H9 (cell line): ENCODE data around the gene HYDIN. TPM values are rescaled to one million over a fixed set of nuclear protein-coding genes. Genes with fewer than 3 reads are reported as not detected.
A peak's percentile ranks its signal among the peaks of the same experiment; 100 is the strongest.

Experiments used
- DNase-seq: peaks from one replicate; pipeline ENCODE4 v3.0.0-alpha.2; 2017
- H2AFZ ChIP-seq: one replicate; pipeline ENCODE4 v1.6.1; 2013; ENCODE audit warnings: mild to moderate bottlenecking, low read length, control low read depth, moderate library complexity
- H2AK5ac ChIP-seq: 2 replicates; pipeline ENCODE4 v1.6.1; 2013; ENCODE audit warnings: low read length, control low read depth, mixed read lengths; ENCODE audit not compliant: insufficient read length
- H2BK120ac ChIP-seq: one replicate; pipeline ENCODE4 v1.6.1; 2013; ENCODE audit warnings: low read depth, mild to moderate bottlenecking, low read length, control low read depth, inconsistent platforms; ENCODE audit not compliant: poor library complexity, severe bottlenecking
- H2BK12ac ChIP-seq: 2 replicates; pipeline ENCODE4 v1.6.1; 2013; ENCODE audit warnings: low read length, control low read depth, mixed read lengths, low read depth; ENCODE audit not compliant: insufficient read length
- H2BK15ac ChIP-seq: 2 replicates; pipeline ENCODE4 v1.6.1; 2013; ENCODE audit warnings: low read depth, low read length, control low read depth
- H2BK20ac ChIP-seq: one replicate; pipeline ENCODE4 v1.6.1; 2013; ENCODE audit warnings: low read depth, mild to moderate bottlenecking, low read length, control low read depth, inconsistent platforms; ENCODE audit not compliant: poor library complexity, severe bottlenecking
- H2BK5ac ChIP-seq: 2 replicates; pipeline ENCODE4 v1.6.1; 2013; ENCODE audit warnings: low read length, control low read depth, mixed read lengths; ENCODE audit not compliant: insufficient read length
- H3K14ac ChIP-seq: 2 replicates; pipeline ENCODE4 v1.6.1; 2013; ENCODE audit warnings: low read length, control low read depth; ENCODE audit not compliant: insufficient read depth
- H3K18ac ChIP-seq: 2 replicates; pipeline ENCODE4 v1.6.1; 2013; ENCODE audit warnings: low read depth, mild to moderate bottlenecking, mixed read lengths, low read length, control low read depth; ENCODE audit not compliant: insufficient read length
- H3K23ac ChIP-seq: 2 replicates; pipeline ENCODE4 v1.6.1; 2013; ENCODE audit warnings: low read length, control low read depth, mixed read lengths, low read depth; ENCODE audit not compliant: insufficient read length
- H3K23me2 ChIP-seq: 2 replicates; pipeline ENCODE4 v1.6.1; 2013; ENCODE audit warnings: low read depth, mild to moderate bottlenecking, mixed read lengths, low read length, control low read depth; ENCODE audit not compliant: insufficient read length, poor library complexity, severe bottlenecking
- H3K27ac ChIP-seq: 2 replicates; pipeline ENCODE4 v1.5.1; 2013; ENCODE audit warnings: low read length, control low read depth, mixed read lengths, low read depth; ENCODE audit not compliant: insufficient read length
- H3K27me3 ChIP-seq: 2 replicates; pipeline ENCODE4 v1.6.1; 2013; ENCODE audit warnings: low read length, control low read depth, inconsistent platforms; ENCODE audit not compliant: insufficient read depth
- H3K4ac ChIP-seq: 2 replicates; pipeline ENCODE4 v1.6.1; 2013; ENCODE audit warnings: low read depth, mild to moderate bottlenecking, control low read depth, inconsistent platforms, low read length, moderate library complexity
- H3K4me1 ChIP-seq: 2 replicates; pipeline ENCODE4 v1.6.1; 2013; ENCODE audit warnings: low read length, control low read depth, inconsistent platforms; ENCODE audit not compliant: insufficient read depth
- H3K4me2 ChIP-seq: 2 replicates; pipeline ENCODE4 v1.6.1; 2013; ENCODE audit warnings: low read length, control low read depth, mixed read lengths; ENCODE audit not compliant: insufficient read length, insufficient read depth
- H3K56ac ChIP-seq: 2 replicates; pipeline ENCODE4 v1.6.1; 2013; ENCODE audit warnings: low read depth, mild to moderate bottlenecking, mixed read lengths, low read length, control low read depth; ENCODE audit not compliant: insufficient read length
- H3K79me1 ChIP-seq: 2 replicates; pipeline ENCODE4 v1.6.1; 2013; ENCODE audit warnings: low read depth, mild to moderate bottlenecking, moderate library complexity, low read length, control low read depth, inconsistent platforms; ENCODE audit not compliant: insufficient read depth, poor library complexity, severe bottlenecking
- H3K79me2 ChIP-seq: 2 replicates; pipeline ENCODE4 v1.6.1; 2013; ENCODE audit warnings: low read length, control low read depth, inconsistent platforms; ENCODE audit not compliant: insufficient read depth
- H3K9ac ChIP-seq: 2 replicates; pipeline ENCODE4 v1.6.1; 2013; ENCODE audit warnings: low read length, control low read depth, mixed read lengths; ENCODE audit not compliant: insufficient read length; ENCODE audit errors: extremely low read depth
- H3K9me3 ChIP-seq: one replicate; pipeline ENCODE4 v1.6.1; 2013; ENCODE audit warnings: low read depth, low read length, inconsistent platforms; ENCODE audit not compliant: control insufficient read depth
- H3T11ph ChIP-seq: one replicate; pipeline ENCODE4 v1.6.1; 2013; ENCODE audit warnings: mild to moderate bottlenecking, low read length, control low read depth, inconsistent platforms
- H4K20me1 ChIP-seq: one replicate; pipeline ENCODE4 v1.6.1; 2013; ENCODE audit not compliant: control insufficient read depth, insufficient read length, insufficient read depth
- H4K5ac ChIP-seq: 2 replicates; pipeline ENCODE4 v1.6.1; 2013; ENCODE audit warnings: low read depth, mild to moderate bottlenecking, mixed read lengths, low read length, control low read depth; ENCODE audit not compliant: insufficient read length
- H4K8ac ChIP-seq: replicated peaks from 2 replicates; pipeline ENCODE4 v1.6.1; 2013; ENCODE audit warnings: low read length, control low read depth, mixed read lengths, low read depth; ENCODE audit not compliant: insufficient read length
- H4K91ac ChIP-seq: 2 replicates; pipeline ENCODE4 v1.6.1; 2013; ENCODE audit warnings: low read depth, mild to moderate bottlenecking, moderate library complexity, mixed read lengths, low read length, control low read depth; ENCODE audit not compliant: insufficient read length
- H3K27ac Mint-ChIP-seq, 3 experiments: 2 replicates in 2 of 3; 3 replicates in 1 of 3; pipeline ENCODE4 v1.8.0; 2020 to 2021; ENCODE audit warnings: mixed read lengths in 3 of 3, mild to moderate bottlenecking in 1 of 3, moderate library complexity in 1 of 3
- H3K27me3 Mint-ChIP-seq: 2 replicates; pipeline ENCODE4 v1.8.0; 2021; ENCODE audit warnings: low read depth, mild to moderate bottlenecking, moderate library complexity, mixed read lengths
- H3K36me3 Mint-ChIP-seq, 3 experiments: 2 replicates in 2 of 3; 3 replicates in 1 of 3; pipeline ENCODE4 v1.8.0; 2020 to 2021; ENCODE audit warnings: low read depth in 3 of 3, mixed read lengths in 3 of 3; ENCODE audit not compliant: insufficient read depth in 1 of 3
- H3K4me1 Mint-ChIP-seq, 2 experiments: 2 replicates each; pipeline ENCODE4 v1.8.0; 2020; ENCODE audit warnings: mixed read lengths in 2 of 2
- H3K4me3 Mint-ChIP-seq, 2 experiments: 2 replicates in 1 of 2; 3 replicates in 1 of 2; pipeline ENCODE4 v1.8.0; 2020 to 2021; ENCODE audit warnings: mild to moderate bottlenecking in 2 of 2, mixed read lengths in 2 of 2, moderate library complexity in 1 of 2
- H3K9me3 Mint-ChIP-seq, 2 experiments: 2 replicates in 1 of 2; 3 replicates in 1 of 2; pipeline ENCODE4 v1.8.0; 2020; ENCODE audit warnings: mild to moderate bottlenecking in 2 of 2, mixed read lengths in 2 of 2, moderate library complexity in 1 of 2
- CTCF ChIP-seq: fragments of 200-600 bp; sonication (generic); conservative IDR thresholded peaks from 3 replicates; pipeline ENCODE4 v1.8.0; 2021; ENCODE audit warnings: antibody characterized with exemption, mild to moderate bottlenecking
- WGBS: extraction: QIAGEN DNeasy Blood & Tissue Kit; methylation state at CpG from one replicate; pipeline ENCODE4 v1.1.7; 2013; ENCODE audit warnings: missing lambda C conversion rate, low lambda C conversion rate, mixed read lengths; ENCODE audit not compliant: insufficient read length; ENCODE audit errors: extremely low coverage; 5-methylcytosine and 5-hydroxymethylcytosine counted together
- total RNA-seq: library from RNA; stranded (reverse); gene quantifications from 2 replicates; pipeline ENCODE4 v1.2.1, GENCODE V29; 2021

Gene HYDIN
- total RNA-seq, 1 experiment from 2014 or later = 1.7 TPM

GRCh38 chr16:70770291-70770625 is 460.3 kb downstream of the HYDIN start:
- no peak overlapping the region for H3T11ph ChIP-seq
- no peak overlapping the region for H3K4me2 ChIP-seq
- H3K79me2 ChIP-seq = no peaks in the 10 kb centered on the region
- no peak overlapping the region for H4K5ac ChIP-seq
- H3K23me2 ChIP-seq = no peaks in the 10 kb centered on the region
- no peaks in the 10 kb centered on the region for H4K20me1 ChIP-seq
- H2BK20ac ChIP-seq = no peak overlapping the region
- H2BK12ac ChIP-seq = no peak overlapping the region
- H3K79me1 ChIP-seq = no peaks in the 10 kb centered on the region
- no peak overlapping the region for H3K23ac ChIP-seq
- H3K56ac ChIP-seq = no peak overlapping the region
- peak overlapping the region in 2 of 3 experiments; percentile 34 to 64; a peak in 2 of 7 replicates for H3K27ac Mint-ChIP-seq
- no peak overlapping the region for H3K27ac ChIP-seq
- H3K27me3 Mint-ChIP-seq = no peaks in the 10 kb centered on the region
- no peak overlapping the region for H3K4me3 Mint-ChIP-seq
- H4K91ac ChIP-seq = no peak overlapping the region
- H3K36me3 Mint-ChIP-seq = peaks cover 6 to 37% (median 18%) of the 10 kb centered on the region in 3 experiments; a peak in 6 of 7 replicates
- no peaks in the 10 kb centered on the region for H3K9me3 ChIP-seq
- no peak overlapping the region for H2BK15ac ChIP-seq
- no peak overlapping the region for H3K9ac ChIP-seq
- WGBS = no CpG with 5 or more reads among the region's 9 CpGs
- no peak overlapping the region for H2AFZ ChIP-seq
- TF ChIP-seq CTCF = no peak
- H2BK5ac ChIP-seq = no peak overlapping the region
- no peak overlapping the region for H2BK120ac ChIP-seq
- H3K9me3 Mint-ChIP-seq = no peaks in the 10 kb centered on the region
- no peak for DNase-seq
- H3K18ac ChIP-seq = no peak overlapping the region
- H3K4me1 ChIP-seq = no peaks in the 10 kb centered on the region
- no peak overlapping the region for H2AK5ac ChIP-seq
- no peaks in the 10 kb centered on the region for H3K4me1 Mint-ChIP-seq
- H3K4ac ChIP-seq = no peak overlapping the region
- H4K8ac ChIP-seq = no peak overlapping the region
- H3K27me3 ChIP-seq = no peaks in the 10 kb centered on the region
- no peak overlapping the region; the same call in 1 of the 2 replicates for H3K14ac ChIP-seq
